HG03159 (cell line): ENCODE data around the gene CBLC.
A peak's percentile ranks its signal among the peaks of the same experiment; 100 is the strongest.
"Not testable (repeated sequence)": the region's sequence is repeated elsewhere in the genome, so short reads cannot be mapped to it uniquely, and the experiment has no call there.

Experiments used
- ATAC-seq: cut with Tn5 transposase; IDR thresholded peaks from one replicate; pipeline ENCODE4 v1.9.1; 2021; ENCODE audit warnings: mild to moderate bottlenecking, moderate library complexity; ENCODE audit not compliant: unreplicated experiment

Gene CBLC

DNA sequence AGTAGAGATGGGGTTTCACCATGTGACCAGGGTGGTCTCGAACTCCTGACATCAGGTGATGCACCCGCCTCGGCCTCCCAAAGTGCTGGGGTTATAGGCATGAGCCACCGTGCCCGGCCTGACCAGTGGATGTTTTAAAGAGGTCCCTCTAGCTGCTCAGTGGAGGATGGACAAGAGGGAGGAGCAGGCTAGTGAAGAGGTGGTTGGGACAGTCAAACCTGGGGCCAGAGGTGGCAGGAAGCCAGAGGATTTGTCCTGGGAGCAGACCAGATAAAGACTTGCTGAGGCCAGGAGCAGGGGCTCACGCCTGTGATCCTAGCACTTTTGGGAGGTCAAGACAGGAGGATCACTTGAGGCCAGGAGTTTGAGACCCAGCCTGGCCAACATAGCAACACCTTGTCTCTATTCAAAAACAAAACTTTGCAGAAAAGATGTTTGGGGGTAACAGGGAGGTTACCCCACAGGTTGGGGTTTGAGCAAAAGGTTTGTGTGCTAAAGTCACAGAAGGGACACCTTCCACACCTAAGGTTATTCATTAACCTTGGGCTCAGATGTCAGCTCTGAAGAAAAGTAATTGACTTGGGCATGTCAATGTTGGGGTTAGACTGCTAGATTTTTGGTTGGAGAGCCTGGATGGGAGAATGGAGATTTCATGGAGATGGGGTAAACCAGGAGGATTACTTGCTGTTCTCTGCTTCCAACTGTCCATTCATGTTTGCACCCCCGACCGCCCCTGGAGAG is 40.2 kb downstream of the CBLC start:
- ATAC-seq = no peak

DNA sequence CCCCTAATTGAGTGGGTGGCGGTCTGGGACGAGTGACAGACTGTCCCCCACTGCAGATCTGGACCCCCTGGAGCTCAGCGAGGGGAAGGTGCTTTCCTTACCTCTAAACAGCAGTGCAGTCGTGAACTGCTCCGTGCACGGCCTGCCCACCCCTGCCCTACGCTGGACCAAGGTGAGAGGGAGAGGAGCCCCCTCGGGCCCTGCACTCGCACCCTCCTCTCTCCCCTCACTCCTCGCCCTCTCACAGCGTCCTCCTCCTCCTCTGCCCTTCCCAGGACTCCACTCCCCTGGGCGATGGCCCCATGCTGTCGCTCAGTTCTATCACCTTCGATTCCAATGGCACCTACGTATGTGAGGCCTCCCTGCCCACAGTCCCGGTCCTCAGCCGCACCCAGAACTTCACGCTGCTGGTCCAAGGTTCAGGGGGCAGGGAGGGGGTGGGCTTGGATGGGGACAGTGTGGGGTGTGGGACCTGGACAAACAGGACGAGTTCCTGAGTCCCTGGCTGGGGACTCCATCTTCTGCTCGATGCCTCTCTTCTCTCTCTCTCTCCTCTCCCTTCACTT is 40.9 kb downstream of the CBLC start:
- no peak for ATAC-seq

DNA sequence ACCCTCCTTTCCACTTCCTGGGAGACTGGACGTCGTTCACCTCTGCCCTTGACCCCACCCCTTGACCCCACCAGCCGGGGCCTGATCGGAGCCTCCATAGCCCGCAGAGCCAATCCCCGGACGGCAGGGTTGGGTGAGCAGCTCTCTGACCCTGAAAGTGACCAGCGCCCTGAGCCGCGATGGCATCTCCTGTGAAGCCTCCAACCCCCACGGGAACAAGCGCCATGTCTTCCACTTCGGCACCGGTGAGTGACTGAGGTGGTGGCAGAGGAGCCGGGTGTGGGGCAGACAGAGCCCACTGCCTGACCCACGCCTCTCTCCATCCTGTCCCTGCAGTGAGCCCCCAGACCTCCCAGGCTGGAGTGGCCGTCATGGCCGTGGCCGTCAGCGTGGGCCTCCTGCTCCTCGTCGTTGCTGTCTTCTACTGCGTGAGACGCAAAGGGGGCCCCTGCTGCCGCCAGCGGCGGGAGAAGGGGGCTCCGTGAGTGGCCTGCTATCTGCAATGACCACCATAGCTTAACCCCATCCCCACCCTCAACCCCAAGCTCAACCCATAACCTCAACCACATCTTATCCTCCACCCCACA is 41.6 kb downstream of the CBLC start:
- ATAC-seq = no peak

DNA sequence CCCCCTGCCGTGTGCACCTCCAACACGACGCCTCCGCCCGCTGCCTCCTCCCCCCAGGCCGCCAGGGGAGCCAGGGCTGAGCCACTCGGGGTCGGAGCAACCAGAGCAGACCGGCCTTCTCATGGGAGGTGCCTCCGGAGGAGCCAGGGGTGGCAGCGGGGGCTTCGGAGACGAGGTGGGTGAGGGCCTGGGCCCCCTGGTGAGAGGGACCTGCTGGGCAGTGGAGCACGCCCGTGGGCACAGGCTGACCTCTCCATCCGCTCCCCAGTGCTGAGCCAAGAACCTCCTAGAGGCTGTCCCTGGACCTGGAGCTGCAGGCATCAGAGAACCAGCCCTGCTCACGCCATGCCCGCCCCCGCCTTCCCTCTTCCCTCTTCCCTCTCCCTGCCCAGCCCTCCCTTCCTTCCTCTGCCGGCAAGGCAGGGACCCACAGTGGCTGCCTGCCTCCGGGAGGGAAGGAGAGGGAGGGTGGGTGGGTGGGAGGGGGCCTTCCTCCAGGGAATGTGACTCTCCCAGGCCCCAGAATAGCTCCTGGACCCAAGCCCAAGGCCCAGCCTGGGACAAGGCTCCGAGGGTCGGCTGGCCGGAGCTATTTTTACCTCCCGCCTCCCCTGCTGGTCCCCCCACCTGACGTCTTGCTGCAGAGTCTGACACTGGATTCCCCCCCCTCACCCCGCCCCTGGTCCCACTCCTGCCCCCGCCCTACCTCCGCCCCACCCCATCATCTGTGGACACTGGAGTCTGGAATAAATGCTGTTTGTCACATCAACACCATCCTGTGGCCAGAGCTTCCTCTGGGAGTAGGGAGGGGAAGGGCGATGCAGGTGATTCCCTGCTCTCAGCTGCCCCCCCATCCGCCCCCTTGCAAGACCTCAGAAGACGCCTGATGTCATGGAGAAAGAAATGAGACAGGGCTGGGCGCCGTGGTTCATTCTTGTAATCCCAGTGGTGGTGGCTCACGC is 43.2 kb downstream of the CBLC start:
- ATAC-seq = no peak

DNA sequence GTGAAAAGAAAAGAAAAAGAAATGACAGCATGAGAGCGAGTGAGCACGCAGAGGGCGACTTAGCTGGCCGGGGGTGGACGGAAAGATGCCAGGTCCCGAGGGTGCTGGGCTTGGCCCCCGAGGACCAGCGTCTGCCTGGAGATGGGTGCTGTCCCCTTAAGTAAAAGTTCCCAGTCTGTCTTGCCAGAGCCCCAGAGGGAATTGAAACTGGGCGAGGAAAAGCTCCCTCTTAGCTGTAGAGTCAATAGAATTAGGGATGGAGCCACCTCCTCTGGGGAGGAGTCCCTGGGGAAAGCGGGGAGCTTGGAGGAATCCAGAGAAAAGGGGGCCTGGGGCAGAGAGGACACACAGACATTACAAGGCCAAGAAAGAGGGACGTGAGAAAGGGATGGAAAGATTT is 44.5 kb downstream of the CBLC start:
- no peak for ATAC-seq

DNA sequence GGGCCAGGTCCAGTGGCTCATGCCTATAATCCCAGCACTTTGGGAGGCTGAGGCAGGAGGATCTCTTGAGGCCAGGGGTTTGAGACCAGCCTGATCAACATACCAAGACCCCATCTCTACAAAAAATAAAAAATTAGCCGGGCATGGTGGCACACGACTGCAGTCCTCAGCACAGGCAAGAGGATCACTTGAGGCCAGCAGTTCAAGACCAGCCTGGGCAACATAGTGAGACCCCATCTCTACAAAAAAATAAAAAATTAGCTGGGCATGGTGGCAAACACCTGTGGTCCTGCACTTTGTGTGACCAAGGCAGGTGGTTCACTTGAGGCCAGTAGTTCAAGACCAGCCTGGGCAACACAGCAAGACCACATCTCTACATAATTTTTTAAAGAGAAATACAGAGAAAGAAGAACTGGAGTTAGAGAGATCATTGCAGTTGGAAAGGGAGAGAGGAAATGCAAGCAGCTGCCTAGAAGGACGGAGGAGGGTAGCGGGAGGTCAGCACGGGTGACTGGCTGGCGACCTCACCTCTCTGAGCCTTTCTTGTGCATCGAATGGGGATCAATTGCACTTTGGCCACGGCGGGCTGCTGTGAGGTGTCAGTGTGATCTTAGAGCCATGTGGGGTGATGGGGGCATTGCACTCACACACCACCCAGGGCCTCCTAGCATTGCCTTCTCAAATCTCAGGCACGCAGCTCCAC is 45.1 kb downstream of the CBLC start:
- ATAC-seq = no peak

DNA sequence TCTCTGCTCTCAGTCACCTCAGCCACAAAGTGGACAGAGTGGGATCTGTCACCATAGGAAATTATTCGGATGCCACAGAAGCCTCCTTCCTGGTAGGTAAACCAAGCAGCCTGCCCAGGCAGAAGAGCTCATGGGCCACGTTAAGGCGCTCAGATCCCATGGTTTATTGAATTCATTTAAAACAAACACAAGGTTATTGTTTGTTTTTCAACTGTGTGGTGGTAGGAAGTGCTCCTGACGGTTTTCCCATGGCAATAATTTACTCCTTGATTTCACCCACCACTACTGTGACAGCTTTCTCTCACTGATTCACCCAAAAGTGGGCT is 45.6 kb downstream of the CBLC start:
- ATAC-seq = no peak

DNA sequence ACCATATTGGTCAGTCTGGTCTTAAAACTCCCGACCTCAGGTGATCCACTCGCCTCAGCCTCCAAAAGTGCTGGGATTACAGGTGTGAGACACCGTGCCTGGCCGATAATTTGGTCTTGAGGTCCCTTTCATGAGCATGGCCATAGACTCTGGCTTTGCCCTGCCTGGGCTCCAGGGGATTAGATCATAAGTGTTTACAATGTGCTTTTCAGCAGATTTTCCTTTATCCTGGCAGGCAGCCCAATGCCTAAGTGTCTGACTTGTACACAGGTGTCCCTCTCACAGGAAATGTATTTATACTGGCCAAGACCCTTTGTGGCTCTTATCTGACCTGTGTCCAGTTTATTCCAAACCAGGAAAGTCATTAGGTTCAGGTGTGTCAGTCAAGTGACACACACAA is 47.1 kb downstream of the CBLC start:
- no peak for ATAC-seq

DNA sequence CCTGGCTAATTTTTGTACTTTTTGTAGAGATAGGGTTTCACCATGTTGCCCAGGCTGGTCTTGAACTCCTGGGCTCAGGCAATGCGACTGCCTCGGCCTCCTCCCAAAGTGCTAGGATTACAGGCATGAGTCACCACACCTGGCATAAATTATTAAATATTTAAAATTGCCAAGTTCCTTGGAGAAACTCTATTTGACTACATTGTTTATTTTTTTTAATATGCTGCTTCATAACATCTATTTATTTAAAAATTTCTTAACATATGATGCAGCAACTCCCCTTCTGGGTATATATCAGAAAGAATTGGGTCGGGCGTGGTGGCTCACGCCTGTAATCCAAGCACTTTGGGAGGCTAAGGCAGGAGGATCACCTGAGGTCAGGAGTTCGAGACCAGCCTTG is 55.2 kb downstream of the CBLC start:
- ATAC-seq = not testable (repeated sequence)

DNA sequence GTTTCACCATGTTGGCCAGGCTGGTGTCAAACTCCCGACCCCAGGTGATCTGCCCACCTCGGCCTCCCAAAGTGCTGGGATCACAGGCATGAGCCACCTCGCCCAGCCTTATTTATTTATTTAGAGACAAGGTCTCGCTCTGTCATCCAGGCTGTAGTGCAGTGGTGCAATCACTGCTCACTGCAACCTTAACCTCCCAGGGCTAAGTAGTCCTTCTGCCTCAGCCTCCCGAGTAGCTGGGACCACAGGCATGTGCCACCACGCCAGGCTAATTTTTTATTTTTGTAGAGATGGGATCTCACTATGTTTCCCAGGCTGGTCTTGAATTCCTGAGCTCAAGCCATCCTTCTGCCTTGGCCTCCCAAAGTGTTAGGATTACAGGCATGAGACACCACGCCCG is 56.7 kb downstream of the CBLC start:
- not testable (repeated sequence) for ATAC-seq

DNA sequence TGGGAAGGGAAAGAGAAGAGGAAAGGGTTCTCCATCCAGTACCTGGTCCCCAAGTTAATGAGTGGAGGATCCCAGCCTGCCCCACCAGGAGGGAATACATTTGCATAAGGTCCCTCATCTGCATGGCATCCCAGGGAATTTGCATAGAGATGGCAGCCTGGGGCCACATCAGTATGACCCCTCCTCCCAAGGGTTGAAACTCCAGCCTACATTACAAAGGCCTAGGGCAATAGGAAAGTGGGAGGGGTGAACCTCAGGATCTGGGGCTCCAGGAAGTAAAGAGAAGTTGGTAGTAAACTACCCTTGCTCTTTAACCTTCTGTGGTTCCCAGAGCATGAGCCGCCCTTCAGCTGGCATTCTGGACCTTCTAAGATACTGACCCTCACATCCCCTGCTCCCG is 61.6 kb downstream of the CBLC start:
- ATAC-seq = no peak

DNA sequence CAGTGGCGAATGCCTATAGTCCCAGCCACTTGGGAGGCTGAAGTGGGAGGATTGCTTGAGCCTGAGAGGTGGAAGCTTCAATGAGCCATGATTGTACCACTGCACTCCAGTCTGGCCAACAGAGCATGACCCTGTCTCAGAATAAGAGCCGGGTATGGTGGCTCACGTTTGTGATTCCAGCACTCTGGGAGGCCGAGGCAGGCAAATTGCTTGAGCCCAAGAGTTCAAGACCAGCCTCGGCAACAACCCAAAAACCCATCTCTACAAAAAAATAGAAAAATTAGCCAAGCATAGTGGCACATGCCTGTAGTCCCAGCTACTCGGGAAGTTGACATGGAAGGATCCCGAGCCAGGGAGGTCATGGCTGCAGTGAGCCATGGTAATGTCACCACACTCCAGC is 63.1 kb downstream of the CBLC start:
- no peak for ATAC-seq

DNA sequence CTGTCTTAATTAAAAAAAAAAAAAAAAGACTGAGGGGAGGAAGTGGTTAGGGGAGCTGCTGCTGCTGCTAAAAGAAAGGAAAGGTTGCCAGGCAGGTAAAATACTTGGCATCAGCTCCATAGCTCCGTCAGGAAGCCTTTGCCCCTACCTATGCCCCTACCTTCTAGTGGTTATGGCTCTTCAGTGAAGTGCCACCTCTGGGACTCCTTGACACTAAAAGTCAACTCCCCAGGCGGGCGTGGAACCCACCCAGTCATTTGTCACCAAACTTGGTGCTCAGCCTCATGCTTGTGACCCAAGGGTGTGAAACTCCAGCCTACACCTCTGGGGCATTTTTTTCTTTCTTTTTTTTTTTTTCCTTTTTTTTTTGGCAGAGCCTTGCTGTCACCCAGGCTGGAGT is 63.5 kb downstream of the CBLC start:
- no peak for ATAC-seq

DNA sequence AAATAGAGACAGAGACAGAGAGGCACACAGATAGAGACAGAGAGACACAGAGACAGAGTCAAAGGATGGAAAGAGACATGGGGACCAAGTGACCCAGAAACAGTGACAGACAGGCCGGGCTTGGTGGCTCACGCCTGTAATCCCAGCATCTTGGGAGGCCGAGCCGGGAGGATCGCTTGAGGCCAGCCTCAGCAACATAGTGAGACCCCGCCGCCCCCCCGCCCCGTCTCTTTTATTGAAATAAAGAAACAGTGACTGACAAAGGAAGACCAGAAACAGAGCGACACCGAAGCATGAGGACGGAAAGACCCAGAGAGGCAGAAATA is 67.6 kb downstream of the CBLC start:
- ATAC-seq = no peak

DNA sequence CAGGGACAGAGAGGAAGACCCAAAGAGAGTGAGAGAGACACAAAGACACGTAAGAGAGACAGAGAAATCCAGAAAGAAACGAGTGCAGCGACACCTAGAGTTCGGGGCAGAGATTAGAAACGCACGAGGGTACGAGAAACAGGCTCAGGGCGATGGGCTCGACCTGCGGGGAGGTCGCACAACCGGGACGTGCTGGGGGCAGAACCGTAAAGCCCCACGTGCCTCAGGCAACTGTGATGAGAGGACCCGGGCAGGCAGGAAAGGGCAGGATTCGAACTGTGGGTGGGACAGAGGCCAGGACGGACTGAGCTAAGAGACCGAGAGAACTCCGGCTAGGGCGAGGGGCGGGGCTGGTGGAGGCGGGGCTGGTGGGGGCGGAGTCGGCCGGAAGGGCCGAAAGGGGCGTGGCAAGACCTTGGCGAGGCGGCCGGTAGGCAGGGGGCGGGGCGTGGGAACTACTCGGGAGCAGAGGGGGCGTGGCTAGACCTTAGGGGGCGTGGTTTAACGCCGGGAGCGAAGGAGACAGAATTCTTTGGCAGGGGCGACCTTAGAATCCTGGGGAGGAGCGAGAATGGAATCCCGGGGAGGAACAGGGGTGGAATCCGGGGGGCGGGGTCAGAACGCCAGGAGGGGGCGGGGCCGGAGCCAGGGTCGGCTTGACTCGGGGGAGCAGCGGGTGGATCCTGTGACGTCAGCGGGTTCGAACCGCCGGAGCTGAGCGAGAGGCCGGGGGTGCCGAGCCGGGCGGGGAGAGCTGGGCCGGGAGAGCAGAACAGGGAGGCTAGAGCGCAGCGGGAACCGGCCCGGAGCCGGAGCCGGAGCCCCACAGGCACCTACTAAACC is 68.1 kb downstream of the CBLC start, which contains the start of gene NECTIN2:
NECTIN2 (plus strand) TSS at position 686 of the 843 bp plus-strand sequence. CDS start 229 bp downstream, outside the sequence.
- peak; percentile 50 for ATAC-seq

DNA sequence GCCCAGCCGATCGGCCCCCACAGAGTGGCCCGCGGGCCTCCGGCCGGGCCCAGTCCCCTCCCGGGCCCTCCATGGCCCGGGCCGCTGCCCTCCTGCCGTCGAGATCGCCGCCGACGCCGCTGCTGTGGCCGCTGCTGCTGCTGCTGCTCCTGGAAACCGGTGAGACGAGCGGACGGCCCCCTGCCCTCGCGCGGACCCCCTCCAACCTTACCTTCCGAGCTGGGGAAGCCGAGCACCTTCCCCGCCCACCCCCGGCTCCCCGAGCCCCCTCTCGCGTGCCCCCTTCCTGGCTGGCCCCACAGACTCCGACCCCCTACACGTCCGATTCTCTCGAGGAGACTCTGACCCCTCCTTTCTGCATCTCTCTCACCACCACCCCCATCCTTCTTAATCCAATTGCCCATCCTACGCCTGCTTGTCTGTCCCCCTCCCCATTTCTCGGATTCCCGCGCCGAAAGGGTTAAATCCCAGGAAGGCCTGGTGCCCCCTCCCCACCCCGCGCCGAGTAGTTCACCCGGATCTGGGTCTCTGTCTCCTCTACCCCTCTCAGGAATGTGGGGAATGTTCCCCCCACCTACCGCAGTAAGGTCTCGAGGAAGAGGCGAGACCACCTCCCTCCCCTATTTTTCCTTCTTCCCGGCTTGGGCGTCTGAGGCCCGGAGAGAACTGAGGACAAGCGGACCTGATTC is 68.9 kb downstream of the CBLC start:
- ATAC-seq = no peak

DNA sequence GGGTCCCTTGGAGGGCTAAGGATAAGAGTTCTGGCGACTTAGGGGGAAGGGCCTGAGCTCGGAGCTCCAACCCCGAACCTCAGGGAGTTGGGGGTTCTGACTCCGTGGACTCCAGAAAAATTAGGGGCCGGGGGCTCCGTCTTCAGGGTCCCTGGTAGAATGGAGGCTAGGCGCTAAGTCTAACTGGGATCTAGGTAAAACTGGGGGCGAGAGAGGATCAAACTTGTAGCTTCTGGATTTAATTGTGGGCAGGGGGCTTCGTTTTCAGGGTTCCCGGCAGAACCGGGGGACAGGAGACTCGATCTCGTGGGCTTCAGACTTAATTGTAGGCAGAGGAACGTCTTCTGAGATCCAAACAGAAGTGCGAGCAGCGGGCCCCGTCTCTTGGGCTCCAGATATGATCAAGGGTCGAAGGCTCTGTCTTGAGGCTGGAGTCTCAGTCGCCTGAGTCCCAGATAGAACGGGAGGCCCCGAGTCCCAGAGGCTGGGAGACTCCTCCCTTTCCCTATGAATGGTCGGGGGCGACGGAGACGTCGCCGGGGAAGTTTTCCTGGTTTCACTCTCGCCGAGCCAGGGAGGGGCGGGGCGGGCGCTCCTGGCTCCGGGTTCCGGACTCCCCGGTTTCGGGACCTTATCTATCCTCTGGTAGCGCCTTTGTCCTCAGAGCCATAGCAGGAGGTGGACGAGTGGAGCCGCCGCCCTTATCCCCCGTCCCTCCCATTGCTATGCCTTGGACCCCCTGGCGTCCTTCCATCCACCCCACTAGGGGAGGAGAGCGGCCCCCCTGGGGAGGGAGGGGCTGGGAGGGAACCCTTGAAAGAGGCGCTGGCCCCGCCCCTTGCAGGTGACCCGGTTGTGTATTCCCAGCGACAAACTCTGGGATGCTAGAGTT is 69.7 kb downstream of the CBLC start:
- no peak for ATAC-seq

DNA sequence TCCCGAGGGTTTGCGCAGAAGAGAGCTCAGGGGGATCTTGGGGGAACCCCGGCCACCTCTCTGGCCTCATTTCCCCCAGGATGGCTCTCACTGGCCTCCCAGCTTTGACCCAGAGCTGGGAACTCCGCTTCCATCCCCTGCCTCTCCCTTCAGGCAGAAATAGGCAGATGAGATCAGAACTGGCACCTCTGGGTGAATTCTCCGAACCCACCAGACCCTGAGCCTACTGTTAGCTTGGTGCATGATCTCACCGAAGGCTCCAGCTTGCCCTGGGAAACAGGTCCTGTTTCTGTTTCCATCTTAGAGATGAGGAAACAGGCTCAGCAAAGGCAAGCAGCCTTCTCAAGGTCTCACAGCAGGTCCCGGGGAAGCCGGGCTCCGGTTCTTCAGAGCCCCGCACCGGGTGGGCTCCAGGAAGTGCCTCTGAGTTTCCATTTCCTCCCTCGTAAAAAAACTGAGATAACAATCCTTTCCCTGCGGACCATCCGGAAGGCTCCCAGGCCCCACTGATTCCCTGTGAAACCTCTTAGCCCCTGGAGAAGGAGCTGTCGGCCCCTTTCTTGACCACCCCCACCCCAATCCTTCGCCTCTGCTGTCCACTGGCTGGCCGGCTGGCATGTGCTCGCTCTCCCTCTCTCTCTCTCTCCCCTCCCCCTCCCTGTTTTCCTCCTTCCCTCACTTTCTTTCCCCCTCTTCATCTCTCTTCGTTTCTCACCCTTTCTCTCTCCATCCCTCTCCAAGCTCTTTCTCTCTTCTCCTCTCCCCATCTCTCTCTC is 70.5 kb downstream of the CBLC start:
- ATAC-seq = no peak
